T-helper 9 cell (primary cell): ENCODE data around the gene OTX2.

ENCODE experiments used
- DNase-seq: peaks from one replicate; pipeline ENCODE4 v3.0.0-alpha.2; 2020

The OTX2 gene

DNA sequence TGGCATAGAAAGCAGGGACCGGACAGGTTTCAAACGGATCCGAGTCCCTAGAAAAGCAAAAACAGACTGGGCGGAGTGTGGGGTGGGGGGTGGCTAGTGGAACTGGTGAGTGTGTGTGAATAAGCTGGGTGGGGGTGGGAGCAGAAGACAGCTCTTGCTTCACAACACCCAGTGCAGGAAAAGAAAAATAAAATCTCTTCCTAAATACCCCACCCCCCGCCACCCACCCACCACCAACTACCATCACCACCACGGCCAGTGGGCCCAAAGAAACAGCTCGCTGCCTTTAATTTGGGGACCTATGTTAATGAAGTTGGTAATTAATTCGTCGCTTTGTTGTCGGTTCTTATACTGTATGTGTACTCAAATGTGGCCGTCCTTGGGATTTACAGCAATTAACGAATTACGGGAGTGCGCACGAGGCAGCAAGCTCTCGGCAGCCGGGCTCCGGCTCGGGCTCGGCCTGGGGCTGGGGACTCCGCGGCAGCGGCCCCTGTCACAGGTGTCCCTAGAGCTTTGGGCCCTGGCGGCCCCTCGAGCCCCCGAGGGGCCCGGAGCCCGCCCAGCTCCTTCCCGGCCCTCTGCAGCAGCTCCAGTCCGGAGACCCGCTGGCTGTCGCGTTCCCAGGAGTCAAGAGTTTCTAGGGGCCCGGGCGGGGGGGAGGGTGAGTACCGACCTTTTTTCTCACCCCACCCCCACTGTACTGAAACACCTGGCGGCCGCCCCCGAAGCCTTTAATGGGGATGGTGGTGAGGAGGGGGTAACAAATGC, 1.5 kb upstream of the OTX2 start:
- no peak for DNase-seq

DNA sequence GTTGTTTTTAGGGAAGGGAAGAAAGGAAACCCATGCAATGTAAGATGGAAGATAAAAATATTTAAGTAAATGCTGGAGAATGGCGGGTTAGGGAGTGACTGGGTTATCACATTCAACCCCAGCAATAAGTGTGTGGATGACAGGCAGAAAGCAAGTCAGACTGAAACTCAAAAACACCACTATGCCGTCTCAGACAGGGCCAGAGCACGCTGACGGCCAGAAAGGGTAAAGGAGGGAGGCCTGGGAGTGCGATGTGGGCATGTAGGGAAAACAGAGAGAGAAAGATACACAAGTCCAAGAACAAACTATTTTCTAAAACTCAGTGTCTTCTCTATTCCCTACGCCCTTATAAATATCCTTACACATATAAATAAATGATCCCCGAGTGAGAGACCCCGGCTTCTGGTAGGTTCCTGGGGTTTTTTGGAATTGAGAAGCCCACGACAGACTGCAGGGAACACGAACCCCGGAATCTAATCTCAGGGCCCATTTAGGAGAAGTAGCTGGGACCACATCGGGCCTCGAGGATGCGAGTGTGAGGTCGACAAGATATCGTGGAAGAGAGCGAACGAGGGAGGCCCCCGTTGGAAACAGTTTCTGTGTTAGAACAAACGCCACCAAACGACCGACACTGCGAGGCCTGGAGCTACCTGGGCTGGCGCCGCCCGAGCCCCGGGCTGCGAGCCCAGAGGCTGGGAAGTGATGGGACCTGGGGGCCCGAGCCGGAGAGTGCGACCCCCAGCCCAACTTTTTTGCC, 735 bp upstream of the OTX2 start:
- no peak for DNase-seq

- no peak for DNase-seq
Observed at GRCh38 chr14:56809270-56810146, 771 bp downstream of the OTX2 start.

DNA sequence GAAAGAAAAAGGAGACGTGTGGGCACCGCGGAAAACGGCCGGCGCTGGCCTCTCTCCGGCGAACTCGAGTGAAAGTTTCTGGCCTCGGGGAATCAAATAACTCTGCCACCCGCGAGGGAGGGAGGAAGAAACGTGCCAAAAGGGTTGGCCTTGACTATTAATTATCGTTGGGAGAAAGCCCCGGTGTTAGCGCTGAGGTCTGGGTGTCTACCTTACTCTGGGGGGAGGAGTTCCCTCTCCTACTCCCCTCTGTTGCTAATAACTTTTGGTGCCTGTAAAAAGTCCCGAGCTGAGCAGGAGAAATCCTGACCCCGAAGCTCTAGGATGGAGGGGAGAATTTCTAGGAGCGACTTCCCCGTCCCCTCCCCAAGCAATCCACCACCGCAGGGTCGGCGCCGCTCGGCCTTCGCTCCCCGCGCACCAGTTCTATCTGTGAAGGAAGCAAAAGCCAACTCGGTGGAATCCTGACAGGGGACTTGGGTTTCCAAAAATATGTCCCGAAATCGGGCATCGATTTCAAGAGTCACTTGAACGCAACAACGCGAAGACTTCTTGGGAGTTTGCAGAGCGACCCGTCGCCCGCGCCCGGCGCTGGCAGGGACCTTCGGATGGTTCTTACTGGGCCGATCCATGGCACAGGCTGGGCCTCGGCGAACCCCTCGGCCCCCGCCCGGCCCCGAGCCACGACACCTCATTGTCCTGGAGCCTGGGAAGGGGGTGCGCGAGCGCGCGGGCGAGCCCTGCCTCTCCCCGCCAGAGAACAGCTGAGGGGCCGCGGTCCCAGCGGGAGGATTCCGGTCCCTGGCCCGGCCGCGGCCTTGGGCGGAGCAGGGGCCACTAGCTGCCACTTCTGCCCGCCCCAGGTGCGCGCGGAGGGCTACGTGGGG, 1.7 kb downstream of the OTX2 start:
- no peak for DNase-seq

- DNase-seq: no peak
Observed at GRCh38 chr14:56808110-56808382, 2.2 kb downstream of the OTX2 start.

- DNase-seq: no peak
Observed at GRCh38 chr14:56807386-56808109, 2.7 kb downstream of the OTX2 start.

DNA sequence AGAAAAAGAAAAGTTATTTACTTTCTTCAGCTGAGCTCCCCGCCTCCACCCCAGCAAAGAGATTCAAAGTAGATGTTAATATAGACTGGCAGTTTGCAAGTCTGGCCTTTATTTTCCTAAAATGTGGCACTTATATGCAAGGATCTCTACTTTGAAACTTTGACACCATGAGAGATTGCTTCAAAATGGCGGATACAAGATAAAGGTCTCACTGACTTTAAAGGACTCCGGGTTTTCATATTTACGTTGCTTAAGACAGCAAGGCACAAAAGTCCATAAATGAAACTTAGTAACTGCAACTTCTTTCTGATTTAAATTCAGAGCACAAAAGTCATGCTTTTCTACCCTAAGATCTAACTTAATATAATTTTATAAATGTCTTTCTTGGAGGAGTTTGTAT, 3.5 kb downstream of the OTX2 start:
- DNase-seq: no peak

DNA sequence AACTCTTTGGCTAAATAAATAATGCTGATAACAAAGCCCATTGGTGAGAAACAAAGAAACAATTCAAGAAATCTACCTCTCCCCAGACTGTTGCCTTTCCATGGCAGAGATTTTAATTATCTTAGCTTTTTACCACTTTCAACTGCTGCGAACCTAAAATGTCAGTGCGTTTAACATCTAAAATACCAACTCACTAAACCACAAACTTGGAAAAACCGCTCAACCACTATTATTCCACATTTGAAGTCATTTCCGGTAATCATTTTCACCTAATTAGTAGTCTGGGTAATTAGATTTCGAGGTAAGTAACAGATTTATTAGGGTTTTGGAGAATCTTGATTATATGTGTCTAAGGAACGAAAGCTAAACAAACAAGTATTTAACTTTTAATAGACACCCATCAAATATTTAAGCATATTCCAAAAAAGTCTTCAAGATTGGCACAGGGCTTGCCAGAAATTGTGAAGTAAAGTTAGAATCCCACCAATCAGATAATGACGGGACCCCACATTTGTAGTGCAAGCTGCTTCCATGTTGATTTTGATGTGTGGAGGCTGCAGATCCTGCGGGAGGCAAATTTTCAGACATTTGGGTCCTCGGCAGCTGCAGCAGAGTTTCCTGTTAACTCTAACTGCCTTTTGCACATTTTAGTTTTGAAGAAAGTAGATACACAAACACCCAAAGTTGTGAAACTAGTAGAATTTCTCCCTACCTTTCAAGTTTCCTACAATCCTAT, 4.1 kb downstream of the OTX2 start:
- DNase-seq: no peak

GRCh38 chr14:56805201-56805991, 4.9 kb downstream of the OTX2 start:
- no peak for DNase-seq

DNA sequence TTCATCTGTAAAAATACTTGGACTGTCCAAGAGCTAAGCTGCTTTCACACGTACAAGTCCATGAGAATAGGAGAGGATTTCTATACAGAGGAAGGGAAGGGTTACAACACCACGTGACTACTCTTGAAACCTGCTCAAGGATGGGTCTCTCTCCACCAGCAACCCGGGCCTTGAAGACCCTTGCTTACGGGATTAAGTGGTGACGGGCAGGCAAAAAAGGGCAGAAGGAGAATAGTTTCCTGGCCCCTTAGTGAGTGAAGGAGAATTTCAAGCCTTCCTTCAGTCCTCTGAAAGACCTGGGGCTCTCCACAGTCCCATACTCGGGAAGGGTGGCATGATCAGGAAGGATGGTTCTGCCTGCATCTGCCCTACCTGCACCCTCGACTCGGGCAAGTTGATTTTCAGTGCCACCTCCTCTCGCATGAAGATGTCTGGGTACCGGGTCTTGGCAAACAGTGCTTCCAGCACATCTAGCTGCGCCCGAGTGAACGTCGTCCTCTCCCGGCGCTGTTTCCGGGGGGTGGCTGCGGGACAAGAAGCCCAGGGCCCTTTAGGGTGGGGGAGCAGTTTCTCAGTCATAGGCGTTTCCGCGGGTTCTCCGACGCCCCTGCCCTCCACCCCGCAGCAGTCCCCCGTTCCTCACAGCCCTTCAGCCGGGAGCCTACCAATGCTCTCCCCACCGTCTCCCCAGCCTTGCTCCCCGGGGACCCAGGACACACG, 6.3 kb downstream of the OTX2 start:
- DNase-seq: no peak

GRCh38 chr14:56801920-56802319, 8.4 kb downstream of the OTX2 start:
- no peak for DNase-seq

DNA sequence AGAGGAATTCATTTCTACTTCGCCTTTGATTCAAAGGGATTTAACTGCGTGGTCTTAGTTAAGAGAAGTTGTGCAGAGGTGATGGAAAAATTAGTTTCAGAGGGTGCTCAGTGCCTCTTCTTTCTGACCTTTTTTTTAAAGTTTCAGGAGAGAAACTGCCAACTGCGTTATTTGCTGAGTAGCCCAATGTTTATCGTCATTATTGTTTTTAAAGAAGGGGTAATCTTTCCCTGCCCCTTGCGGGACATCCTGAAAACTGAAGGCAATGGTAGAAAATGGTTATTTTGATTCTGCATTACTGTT, 11.0 kb downstream of the OTX2 start:
- no peak for DNase-seq

DNA sequence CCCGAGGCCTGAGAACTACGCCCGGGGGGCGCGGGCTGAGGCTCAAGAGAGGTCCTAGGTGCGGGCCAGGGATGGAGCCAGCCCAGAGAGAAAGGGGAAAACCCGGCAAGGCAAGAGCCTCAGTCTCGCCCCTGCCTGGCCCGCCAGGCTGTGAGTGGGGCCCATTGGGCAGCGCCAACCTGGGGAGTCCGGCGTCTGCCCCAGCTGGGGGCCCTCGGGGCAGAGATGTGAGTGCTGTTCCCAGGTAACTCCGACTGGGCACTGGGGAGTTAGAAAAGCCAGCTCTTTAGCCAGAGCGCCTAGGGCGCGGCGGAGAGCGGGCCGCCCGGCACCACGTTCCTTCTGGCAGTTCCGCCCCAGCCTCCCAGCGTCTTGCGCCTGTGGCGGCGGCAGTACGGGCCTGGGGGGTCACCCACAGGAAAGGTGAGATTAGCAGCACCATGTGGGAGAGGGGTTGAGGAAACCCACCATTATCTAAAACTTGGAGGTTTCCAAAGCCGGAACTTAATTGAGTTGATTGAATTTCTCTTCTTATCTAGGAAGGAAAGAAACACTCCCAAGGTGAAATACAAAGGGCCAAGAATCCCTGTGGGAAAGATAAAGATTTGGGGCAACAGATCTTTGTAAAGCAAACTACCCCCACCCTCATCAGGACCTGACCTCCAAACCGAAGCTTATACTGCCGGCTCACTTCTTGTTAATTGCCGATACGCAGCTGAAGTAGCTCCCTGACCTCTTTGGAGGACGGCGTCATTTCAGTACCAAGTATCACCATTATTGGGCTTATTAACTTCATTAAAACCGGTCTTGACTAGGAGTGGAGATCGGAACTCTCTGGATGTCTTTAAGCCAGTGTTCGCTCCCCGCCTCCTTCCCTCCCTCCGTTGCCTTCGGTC, 11.6 kb downstream of the OTX2 start:
- DNase-seq: no peak

DNA sequence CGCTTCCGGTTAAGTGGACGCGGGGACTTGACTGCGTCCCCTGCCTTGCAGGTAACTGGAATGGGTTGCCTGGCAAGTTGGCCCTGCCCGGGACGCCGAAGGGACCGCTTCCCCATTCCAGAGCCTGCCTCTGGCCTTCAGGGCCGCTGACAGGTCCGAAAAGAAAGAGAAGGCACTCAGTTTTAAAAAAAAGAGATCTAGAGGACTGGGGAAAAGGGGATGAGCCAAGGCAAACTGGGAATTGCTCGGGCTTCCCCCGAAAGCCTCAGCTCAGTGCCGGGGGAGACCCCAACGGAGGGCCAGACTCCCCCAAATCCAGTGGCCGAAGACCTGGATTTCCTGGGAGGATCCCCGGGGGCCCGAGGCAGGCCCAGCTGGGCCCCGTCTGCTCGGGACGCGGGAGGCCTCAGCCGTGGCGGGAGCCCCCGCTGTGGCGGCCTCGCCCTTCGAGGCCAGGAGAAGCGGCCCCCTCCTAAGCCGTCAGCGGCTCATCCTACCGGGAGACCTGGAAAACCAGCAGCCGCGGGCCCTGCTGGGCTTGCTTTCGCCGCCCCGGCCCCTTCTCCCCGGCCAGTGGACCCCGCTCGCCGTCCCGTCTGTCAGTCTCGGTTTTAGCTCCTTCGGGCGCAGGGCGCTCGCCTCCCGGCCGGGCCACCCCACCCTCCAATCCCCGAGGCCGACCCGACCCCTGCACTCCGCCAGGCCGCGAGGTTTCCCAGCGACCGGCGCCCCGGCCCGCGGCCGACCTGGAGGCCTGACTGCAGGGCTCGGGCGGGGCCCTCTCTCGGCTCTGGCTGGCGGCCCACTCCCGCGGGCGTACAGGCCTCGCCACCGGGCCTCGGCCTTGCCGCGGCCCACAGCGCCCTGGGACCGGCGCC, 12.5 kb downstream of the OTX2 start:
- no peak for DNase-seq

DNA sequence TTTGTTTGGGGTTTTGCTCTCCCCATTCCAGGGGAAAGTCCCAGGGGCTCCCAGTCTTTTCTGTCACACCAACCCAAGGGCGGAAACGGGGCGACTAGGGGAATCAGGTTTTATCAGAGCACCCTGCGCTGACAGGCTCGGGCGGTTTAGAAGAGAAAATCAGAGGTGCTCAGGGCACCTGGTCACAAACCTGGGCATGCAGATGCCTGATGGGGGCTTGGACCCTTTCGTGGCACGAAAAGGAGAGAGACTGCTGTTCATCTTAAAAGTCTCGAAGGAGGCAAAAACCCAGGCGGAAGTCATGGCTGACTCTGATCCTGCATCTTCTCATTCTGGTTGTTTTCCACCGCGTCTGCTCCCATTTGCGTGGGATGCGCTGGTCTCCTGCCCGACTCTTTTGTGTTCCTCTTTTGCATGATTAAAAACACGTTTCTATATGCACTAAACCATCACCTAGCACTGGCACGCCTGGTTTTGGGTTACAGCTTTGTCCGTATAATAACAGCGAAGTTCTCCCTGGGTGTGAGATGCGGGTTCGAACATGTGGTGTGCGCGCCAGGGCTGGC, 13.2 kb downstream of the OTX2 start:
- DNase-seq: no peak

DNA sequence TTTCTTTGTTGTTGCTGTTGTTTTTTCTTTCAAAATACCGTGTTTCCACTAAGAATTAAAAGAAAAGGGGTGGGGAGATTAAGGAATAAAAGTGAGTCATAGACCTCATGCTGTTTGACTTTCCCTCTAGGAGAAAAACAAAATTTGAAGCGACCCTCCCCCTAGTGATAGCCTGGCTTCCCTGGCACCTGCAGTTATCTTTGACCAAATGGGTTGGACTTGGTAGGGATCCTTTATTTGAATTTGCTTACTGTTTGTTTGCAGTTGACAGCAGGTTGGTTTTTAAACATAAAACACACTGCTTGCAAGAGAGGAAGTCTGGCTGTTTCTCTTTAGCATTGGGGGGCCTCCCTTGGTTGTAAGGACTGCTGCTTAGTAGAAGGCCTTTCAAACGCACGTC, 14.0 kb downstream of the OTX2 start:
- no peak for DNase-seq

DNA sequence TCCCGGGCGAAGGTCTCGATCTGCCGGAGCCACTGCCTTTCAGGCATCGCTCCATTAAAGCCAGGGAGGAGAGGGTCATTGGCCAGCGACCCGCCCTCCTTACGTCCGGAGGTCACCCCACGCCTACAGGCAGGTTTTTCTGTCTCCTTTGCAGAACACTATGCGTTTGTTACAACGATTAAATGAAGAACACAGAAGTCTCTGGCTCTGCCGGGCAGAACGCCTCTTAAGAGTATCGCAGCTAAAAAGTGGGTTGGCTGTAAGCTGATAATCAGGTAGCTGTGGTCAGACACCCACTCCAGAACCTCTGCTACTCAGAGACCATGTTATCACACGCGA, 15.0 kb downstream of the OTX2 start:
- no peak for DNase-seq
